Esophagus squamous epithelium (tissue), 5 donors: ENCODE results near the gene BACE2. TPM values are rescaled to one million over a fixed set of nuclear protein-coding genes. Genes with fewer than 3 reads are reported as not detected.

Experiments
- DNase-seq: peaks from one replicate; lab custom pipeline; 2025; lab: John Stamatoyannopoulos, UW
- H3K27ac ChIP-seq, 4 donors: fragments of 200-600 bp; sonication (generic); one replicate each; pipeline ENCODE4 v1.5.1; 2016 to 2019; ENCODE audit warnings: mild to moderate bottlenecking in 1 of 4
- H3K27me3 ChIP-seq, 4 donors: fragments of 200-600 bp; sonication (generic); 1 replicate in 3 of 4; 2 replicates in 1 of 4; pipeline versions ENCODE4 v1.5.1 to v1.6.0; 2017 to 2021; ENCODE audit warnings: antibody characterized with exemption in 1 of 4
- H3K36me3 ChIP-seq, 3 donors: fragments of 200-600 bp; sonication (generic); one replicate each; pipeline ENCODE4 v1.5.1; 2016 to 2019
- H3K4me1 ChIP-seq, 3 donors: fragments of 200-600 bp; sonication (generic); one replicate each; pipeline ENCODE4 v1.5.1; 2017 to 2019
- H3K4me3 ChIP-seq, 4 donors: fragments of 200-600 bp; sonication (generic); 1 replicate in 3 of 4; 2 replicates in 1 of 4; pipeline ENCODE4 v1.5.1; 2016 to 2019; ENCODE audit warnings: mild to moderate bottlenecking in 2 of 4, moderate library complexity in 1 of 4
- H3K9me3 ChIP-seq, 3 donors: fragments of 200-600 bp; sonication (generic); one replicate each; pipeline ENCODE4 v1.5.1; 2016 to 2019
- CTCF ChIP-seq, 6 experiments: fragments of 450-650 bp in 4 of 6; fragments of 200-600 bp in 2 of 6; sonication (generic) in 2 of 6; IDR thresholded peaks; one replicate each; pipeline ENCODE4 v1.5.1; 2016 to 2019; ENCODE audit warnings: antibody characterized with exemption in 6 of 6, mild to moderate bottlenecking in 4 of 6, moderate library complexity in 4 of 6
- POLR2A ChIP-seq, 4 donors: fragments of 450-650 bp; IDR thresholded peaks; one replicate each; pipeline ENCODE4 v1.6.1; 2017; ENCODE audit warnings: antibody characterized with exemption in 4 of 4, mild to moderate bottlenecking in 4 of 4, moderate library complexity in 3 of 4
- WGBS, 2 donors: methylation state at CpG; one replicate each; pipeline ENCODE4 v1.1.5; 2018; 5-methylcytosine and 5-hydroxymethylcytosine counted together
- intact Hi-C: fragments of 100-400 bp; cut with DNase I; formaldehyde crosslinking; loops from one replicate; pipeline ENCODE4 v1.15.0; 2022
- total RNA-seq, 4 donors: library from RNA; depleted of rRNA; stranded (reverse); fragments of >200 nt; gene quantifications; one replicate each; pipeline ENCODE4 v1.1.0, GENCODE V29; 2016
- donor health status: DM: yes; HTN: yes; CAD: no.

The BACE2 gene
- total RNA-seq, 4 donors from 2014 or later, result 32.8 to 51.5 (median 47.1) TPM

GRCh38 chr21:41222247-41223068, 54.5 kb downstream of the BACE2 start:
- Histone ChIP-seq H3K27ac (no peak overlapping the region), H3K36me3 (peaks cover 0 to 14% (median 0%) of the 10 kb centered on the region in 3 donors), H3K27me3 (no peaks in the 10 kb centered on the region), H3K4me3 (no peak overlapping the region), H3K4me1 (peaks cover 2 to 31% (median 4%) of the 10 kb centered on the region in 3 donors), H3K9me3 (no peaks in the 10 kb centered on the region)
- DNase-seq, result no peak
- intact Hi-C loops, result no loop called here
- 89 to 92% methylated on average over 12 to 15 of the region's 19 CpGs for WGBS, 2 donors
- no peak for TF ChIP-seq POLR2A (IDR thresholded peaks at IDR 0.05)
- TF ChIP-seq CTCF (IDR thresholded peaks at IDR 0.05), result no peak

- Histone ChIP-seq H3K9me3 (no peaks in the 10 kb centered on the region), H3K36me3 (peaks cover 0 to 45% (median 0%) of the 10 kb centered on the region in 3 donors), H3K4me1 (no peaks in the 10 kb centered on the region), H3K4me3 (no peak overlapping the region), H3K27me3 (no peaks in the 10 kb centered on the region), H3K27ac (no peak overlapping the region)
- TF ChIP-seq CTCF (IDR thresholded peaks at IDR 0.05), result no peak
- no peak for TF ChIP-seq POLR2A (IDR thresholded peaks at IDR 0.05)
- WGBS, 2 donors, result 84 to 93% methylated on average over 8 of the region's 8 CpGs
- no peak for DNase-seq
- intact Hi-C loops, result no loop called here
Observed at GRCh38 chr21:41226853-41227252, 58.9 kb downstream of the BACE2 start.

GRCh38 chr21:41227357-41228005, 59.5 kb downstream of the BACE2 start:
- intact Hi-C loops, result no loop called here

GRCh38 chr21:41228006-41228370, 60.0 kb downstream of the BACE2 start:
- Histone ChIP-seq H3K27me3 (no peaks in the 10 kb centered on the region), H3K36me3 (peaks cover 0 to 54% (median 0%) of the 10 kb centered on the region in 3 donors), H3K4me3 (no peak overlapping the region), H3K9me3 (no peaks in the 10 kb centered on the region), H3K4me1 (no peaks in the 10 kb centered on the region), H3K27ac (no peak overlapping the region)
- TF ChIP-seq CTCF (IDR thresholded peaks at IDR 0.05) (no peak), POLR2A (IDR thresholded peaks at IDR 0.05) (no peak)
- intact Hi-C loops, result no loop called here
- DNase-seq, result no peak
- WGBS, 2 donors, result 90 to 94% methylated on average over 5 of the region's 5 CpGs

More at GRCh38 chr21:41227357-41228005, 59.5 kb downstream of the BACE2 start:
- no peaks in the 10 kb centered on the region for H3K27me3 ChIP-seq
- peaks cover 0 to 51% (median 0%) of the 10 kb centered on the region in 3 donors for H3K36me3 ChIP-seq
- no peak for DNase-seq
- no peak overlapping the region for H3K27ac ChIP-seq
- TF ChIP-seq POLR2A (IDR thresholded peaks at IDR 0.05) (no peak), CTCF (IDR thresholded peaks at IDR 0.05) (no peak)
- H3K9me3 ChIP-seq, result no peaks in the 10 kb centered on the region
- 94% methylated on average over 7 to 9 of the region's 9 CpGs for WGBS, 2 donors
- no peak overlapping the region for H3K4me3 ChIP-seq
- H3K4me1 ChIP-seq, result no peaks in the 10 kb centered on the region

- no peak for DNase-seq
- WGBS, 2 donors, result 79 to 86% methylated on average over 5 of the region's 5 CpGs
- H3K27ac ChIP-seq, result no peak overlapping the region
- no peak overlapping the region for H3K4me3 ChIP-seq
- TF ChIP-seq CTCF (IDR thresholded peaks at IDR 0.05) (no peak), POLR2A (IDR thresholded peaks at IDR 0.05) (no peak)
- H3K9me3 ChIP-seq, result no peaks in the 10 kb centered on the region
- H3K36me3 ChIP-seq, result peaks cover 0 to 54% (median 0%) of the 10 kb centered on the region in 3 donors
- no peaks in the 10 kb centered on the region for H3K27me3 ChIP-seq
- intact Hi-C loops, result no loop called here
- H3K4me1 ChIP-seq, result no peaks in the 10 kb centered on the region
Observed at GRCh38 chr21:41228492-41228891, 60.5 kb downstream of the BACE2 start.
